ENCODE results near the gene SRF.
A peak's percentile ranks its signal among the peaks of the same experiment; 100 is the strongest.

SRF gene

DNA sequence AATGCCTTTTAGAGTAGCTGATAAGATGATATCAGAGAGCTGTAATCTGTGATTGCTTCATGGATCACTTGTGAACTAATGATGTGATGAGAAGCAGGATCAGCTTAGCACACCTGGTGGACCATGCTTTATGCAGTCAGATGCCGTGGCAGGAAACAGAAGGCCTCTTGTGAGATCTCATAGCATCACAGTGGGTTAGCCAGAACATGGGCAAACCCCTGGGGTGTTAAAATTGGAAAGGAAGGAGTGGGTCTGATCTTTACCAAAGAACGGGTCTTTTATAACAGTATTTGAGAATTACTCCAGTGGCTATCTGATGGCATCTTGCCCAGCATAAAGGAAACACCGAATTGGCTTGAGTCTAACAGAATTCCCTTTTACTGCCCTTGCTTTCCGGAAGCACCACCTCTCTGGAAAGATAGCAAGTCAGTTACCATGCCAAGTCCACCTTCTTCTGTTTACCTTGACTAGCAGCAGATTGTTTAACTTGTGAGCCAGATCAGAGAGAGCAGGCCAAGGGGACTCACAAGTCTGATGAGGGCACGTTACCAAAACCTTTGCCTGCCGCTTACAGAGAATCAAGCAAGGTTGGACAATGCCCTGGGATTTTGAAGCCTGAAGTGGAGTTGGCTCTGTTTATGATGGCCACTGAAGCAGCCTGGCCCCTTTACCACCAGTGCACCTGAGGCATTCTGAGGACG, 20.9 kb upstream of the SRF start:
- TF ChIP-seq, protein P1, sequence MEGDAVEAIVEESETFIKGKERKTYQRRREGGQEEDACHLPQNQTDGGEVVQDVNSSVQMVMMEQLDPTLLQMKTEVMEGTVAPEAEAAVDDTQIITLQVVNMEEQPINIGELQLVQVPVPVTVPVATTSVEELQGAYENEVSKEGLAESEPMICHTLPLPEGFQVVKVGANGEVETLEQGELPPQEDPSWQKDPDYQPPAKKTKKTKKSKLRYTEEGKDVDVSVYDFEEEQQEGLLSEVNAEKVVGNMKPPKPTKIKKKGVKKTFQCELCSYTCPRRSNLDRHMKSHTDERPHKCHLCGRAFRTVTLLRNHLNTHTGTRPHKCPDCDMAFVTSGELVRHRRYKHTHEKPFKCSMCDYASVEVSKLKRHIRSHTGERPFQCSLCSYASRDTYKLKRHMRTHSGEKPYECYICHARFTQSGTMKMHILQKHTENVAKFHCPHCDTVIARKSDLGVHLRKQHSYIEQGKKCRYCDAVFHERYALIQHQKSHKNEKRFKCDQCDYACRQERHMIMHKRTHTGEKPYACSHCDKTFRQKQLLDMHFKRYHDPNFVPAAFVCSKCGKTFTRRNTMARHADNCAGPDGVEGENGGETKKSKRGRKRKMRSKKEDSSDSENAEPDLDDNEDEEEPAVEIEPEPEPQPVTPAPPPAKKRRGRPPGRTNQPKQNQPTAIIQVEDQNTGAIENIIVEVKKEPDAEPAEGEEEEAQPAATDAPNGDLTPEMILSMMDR (conservative IDR thresholded peaks at IDR 0.05), result no peak
- peak overlapping the region; percentile 70 for H3K27ac ChIP-seq

DNA sequence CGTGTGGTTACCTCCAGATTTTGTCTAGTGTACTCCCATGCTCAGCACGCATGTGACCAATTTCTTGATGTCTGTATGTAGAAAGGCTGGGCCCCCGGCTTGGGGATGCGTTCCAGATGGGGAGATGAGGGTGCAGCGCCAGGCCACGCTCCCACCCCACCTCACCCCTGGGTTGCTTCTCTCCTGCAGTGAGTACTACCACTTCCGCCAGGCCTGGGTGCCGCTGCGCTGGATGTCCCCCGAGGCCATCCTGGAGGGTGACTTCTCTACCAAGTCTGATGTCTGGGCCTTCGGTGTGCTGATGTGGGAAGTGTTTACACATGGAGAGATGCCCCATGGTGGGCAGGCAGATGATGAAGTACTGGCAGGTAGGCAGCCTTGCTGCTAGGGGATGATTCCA, 11.5 kb upstream of the SRF start:
- H3K27ac ChIP-seq, result no peak overlapping the region
- TF ChIP-seq, protein P1 (conservative IDR thresholded peaks at IDR 0.05), result no peak

DNA sequence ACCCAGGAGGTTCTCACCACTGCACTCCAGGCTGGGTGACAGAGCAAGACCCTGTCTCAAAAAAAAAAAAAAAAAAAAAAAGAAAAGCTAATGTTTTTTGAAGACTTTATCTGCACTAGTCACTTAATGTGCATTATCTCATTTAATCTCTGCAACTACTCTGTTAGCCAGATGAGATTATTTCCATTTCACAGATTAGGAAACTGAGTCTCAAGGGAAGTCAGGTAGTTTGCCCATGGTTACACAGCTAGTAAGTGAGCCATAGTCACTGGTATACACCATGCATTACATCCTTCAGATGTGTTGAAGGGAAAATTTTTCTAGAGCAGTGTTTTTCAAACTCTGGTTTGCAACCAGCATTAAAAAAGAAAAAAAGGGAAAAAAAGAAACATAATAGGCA, 7.2 kb upstream of the SRF start:
- H3K27ac ChIP-seq, result no peak overlapping the region

DNA sequence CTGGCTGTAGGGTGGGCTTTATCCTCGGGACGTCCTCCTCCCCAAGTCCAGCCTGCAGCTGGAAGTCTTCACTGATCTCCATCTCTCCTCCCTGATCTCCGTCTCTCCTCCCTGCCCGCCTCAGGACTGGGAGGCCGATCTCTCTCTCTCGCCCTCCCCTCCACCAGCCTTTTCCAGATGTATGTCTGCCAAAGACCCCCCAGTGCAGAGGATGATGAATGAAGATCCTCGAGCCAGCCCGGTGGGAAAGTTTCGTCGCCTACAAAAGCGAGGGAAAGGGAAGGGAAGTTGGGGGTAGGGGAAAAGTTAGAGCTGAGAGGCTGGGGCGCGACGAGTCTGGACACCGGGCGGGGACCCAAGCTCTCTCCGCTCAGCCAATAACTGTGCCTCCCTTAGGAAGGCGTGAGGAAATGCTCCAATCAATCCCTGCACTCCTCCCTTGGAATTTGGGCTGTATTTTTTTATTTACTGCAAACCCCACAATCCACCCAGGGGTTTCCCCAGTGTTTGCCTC, 595 bp upstream of the SRF start:
- peak overlapping the region; percentile 92 for H3K27ac ChIP-seq
- TF ChIP-seq, protein P1 (conservative IDR thresholded peaks at IDR 0.05), result no peak

More for the DNA sequence above, 7.2 kb upstream of the SRF start:
- TF ChIP-seq, protein P1 (conservative IDR thresholded peaks at IDR 0.05), result no peak

DNA sequence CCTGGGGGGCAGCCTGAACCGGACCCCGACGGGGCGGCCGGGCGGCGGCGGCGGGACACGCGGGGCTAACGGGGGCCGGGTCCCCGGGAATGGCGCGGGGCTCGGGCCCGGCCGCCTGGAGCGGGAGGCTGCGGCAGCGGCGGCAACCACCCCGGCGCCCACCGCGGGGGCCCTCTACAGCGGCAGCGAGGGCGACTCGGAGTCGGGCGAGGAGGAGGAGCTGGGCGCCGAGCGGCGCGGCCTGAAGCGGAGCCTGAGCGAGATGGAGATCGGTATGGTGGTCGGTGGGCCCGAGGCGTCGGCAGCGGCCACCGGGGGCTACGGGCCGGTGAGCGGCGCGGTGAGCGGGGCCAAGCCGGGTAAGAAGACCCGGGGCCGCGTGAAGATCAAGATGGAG, 636 bp downstream of the SRF start:
- peak overlapping the region; percentile 92 for H3K27ac ChIP-seq

DNA sequence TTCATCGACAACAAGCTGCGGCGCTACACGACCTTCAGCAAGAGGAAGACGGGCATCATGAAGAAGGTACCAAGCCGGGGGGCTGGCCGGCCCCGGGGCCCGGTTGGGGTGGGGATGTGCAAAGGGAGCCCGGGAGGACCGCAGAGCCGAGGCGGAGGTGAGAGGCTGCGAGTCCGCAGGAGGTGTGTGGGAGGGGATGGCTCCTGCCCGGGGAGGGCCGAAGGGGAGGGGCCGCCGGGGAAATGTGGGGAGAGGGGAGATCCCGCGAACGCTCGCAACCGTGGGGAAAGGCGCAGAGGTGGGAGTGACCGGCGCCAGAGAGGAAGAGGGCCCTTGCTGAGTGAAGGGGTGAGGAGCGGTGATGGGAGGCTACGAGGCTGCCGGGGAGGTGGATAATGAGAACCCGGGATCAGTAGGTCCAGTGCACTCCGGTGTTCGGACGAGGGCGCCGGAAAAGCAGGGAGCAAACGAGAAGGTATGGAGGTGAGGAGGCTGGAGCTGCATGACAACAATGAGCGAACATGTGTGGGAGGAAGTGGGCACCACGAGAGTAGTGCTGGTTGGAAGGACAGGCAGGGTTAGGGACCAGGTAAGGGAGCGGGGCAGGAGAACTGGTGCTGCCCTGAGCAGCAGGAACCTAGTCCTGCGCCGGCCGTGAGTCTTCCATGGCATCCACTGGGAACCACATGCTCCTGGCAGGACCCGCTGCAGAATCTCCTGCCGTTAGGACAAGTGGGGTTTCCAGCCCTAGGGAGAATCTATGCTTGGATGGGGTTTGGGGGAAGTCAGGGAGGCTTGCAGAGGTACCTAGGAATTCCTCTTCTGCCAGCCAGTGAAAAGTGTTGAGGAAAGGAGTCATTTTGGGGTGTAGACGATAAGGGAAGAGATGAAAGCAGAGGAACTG, 1.3 kb downstream of the SRF start:
- H3K27ac ChIP-seq, result peak overlapping the region; percentile 92
- TF ChIP-seq, protein P1 (conservative IDR thresholded peaks at IDR 0.05), result no peak

More for the DNA sequence above, 636 bp downstream of the SRF start:
- TF ChIP-seq, protein P1 (conservative IDR thresholded peaks at IDR 0.05), result no peak

DNA sequence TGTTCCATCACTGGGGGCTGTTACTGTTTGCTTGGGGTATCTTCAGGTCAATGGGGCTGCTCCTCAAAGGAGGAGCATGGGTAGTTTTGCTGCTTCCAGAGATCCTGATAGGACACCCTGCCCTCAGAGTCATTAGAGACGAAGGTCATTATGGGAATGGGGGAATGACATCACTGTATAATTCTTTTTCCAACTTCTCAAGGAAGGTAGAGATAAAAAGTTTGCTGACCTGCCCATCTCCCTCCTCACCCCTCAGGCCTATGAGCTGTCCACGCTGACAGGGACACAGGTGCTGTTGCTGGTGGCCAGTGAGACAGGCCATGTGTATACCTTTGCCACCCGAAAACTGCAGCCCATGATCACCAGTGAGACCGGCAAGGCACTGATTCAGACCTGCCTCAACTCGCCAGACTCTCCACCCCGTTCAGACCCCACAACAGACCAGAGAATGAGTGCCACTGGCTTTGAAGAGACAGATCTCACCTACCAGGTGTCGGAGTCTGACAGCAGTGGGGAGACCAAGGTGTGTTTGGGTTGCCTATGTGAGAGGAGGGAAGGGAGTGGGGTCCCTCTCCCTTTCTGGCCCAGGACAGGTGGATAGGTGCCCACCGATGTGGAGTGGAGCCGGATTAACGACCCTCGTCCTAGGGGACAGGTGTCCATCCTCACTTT, 2.7 kb downstream of the SRF start:
- TF ChIP-seq, protein P1 (conservative IDR thresholded peaks at IDR 0.05), result no peak
- no peak overlapping the region for H3K27ac ChIP-seq
